AG04450 (cell line): Measurements from ENCODE around the gene CCDC12. TPM values are rescaled to one million over a fixed set of nuclear protein-coding genes. Genes with fewer than 3 reads are reported as not detected.

Experiments
- CTCF ChIA-PET: fragments of 300-600, 350-600 bp; formaldehyde crosslinking; extraction: SDS; loops from one replicate; lab custom pipeline; 2022; ENCODE audit warnings: antibody characterized with exemption, inconsistent platforms; lab: Charles Lee
- POLR2A ChIA-PET: fragments of 350-600 bp; formaldehyde crosslinking; extraction: SDS; loops from one replicate; lab custom pipeline; 2021; ENCODE audit warnings: antibody characterized with exemption, inconsistent platforms; lab: Yijun Ruan, JAX
- DNase-seq: peaks from one replicate; pipeline ENCODE4 v3.0.0-alpha.2; 2011; ENCODE audit warnings: low read depth, low spot score
- H3K27ac ChIP-seq: one replicate; pipeline ENCODE4 v1.5.1; 2012; ENCODE audit warnings: low read depth, low read length, control low read depth
- H3K27me3 ChIP-seq: one replicate; pipeline ENCODE4 v1.6.0; 2012; ENCODE audit warnings: low read length; ENCODE audit not compliant: control insufficient read depth, insufficient read depth
- H3K4me3 ChIP-seq: 2 replicates; pipeline ENCODE4 v1.5.1; 2011; ENCODE audit warnings: mild to moderate bottlenecking, low read depth, low read length, control low read depth
- H3K9me3 ChIP-seq: 2 replicates; pipeline ENCODE4 v1.5.1; 2012; ENCODE audit warnings: low read length; ENCODE audit not compliant: control insufficient read depth, insufficient read depth
- polyA plus RNA-seq: library from polyadenylated mRNA; depleted of rRNA; stranded (reverse); fragments of >200 nt; gene quantifications from 2 replicates; pipeline ENCODE4 v1.2.3, GENCODE V29; 2011
- TF ChIP-seq, protein P1 (sequence below): IDR thresholded peaks from 2 replicates; pipeline ENCODE4 v1.5.1; 2011; ENCODE audit warnings: low read depth, low read length, control low read depth, inconsistent platforms

Gene CCDC12
- polyA plus RNA-seq, 1 experiment: 18.3 TPM

DNA sequence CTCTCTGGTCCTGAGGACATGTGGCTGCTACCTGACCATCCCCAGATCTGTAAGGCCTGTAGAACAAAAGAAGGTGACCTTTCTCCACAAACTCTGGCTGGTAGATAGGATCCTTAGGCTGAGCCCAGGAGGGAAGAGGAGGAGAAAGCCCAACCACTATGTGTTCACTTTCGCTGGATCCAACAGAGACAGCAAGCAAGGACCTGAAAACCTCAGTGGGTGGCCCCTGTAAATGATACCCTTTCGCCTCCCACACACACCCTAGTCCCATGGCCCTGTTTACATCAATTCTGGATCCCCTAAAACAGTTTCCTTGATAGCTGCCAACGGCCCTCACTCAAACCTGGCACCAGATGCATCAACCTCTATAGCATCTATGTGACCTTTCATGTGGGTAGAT is 22.4 kb downstream of the CCDC12 start:
- H3K9me3 ChIP-seq: no peaks in the 10 kb centered on the region
- POLR2A ChIA-PET: no interaction called here
- peak overlapping the region; percentile 21 for H3K27ac ChIP-seq
- no peaks in the 10 kb centered on the region for H3K27me3 ChIP-seq
- CTCF ChIA-PET: interaction anchor here (2.6 kb wide), 1 partner anchor 18 kb away, joined by 12 read pairs; no protein-coding TSS in a partner anchor
- H3K4me3 ChIP-seq: no peak overlapping the region
- no peak for DNase-seq
- TF ChIP-seq, protein P1, sequence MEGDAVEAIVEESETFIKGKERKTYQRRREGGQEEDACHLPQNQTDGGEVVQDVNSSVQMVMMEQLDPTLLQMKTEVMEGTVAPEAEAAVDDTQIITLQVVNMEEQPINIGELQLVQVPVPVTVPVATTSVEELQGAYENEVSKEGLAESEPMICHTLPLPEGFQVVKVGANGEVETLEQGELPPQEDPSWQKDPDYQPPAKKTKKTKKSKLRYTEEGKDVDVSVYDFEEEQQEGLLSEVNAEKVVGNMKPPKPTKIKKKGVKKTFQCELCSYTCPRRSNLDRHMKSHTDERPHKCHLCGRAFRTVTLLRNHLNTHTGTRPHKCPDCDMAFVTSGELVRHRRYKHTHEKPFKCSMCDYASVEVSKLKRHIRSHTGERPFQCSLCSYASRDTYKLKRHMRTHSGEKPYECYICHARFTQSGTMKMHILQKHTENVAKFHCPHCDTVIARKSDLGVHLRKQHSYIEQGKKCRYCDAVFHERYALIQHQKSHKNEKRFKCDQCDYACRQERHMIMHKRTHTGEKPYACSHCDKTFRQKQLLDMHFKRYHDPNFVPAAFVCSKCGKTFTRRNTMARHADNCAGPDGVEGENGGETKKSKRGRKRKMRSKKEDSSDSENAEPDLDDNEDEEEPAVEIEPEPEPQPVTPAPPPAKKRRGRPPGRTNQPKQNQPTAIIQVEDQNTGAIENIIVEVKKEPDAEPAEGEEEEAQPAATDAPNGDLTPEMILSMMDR: no peak

- CTCF ChIA-PET: interaction anchor here (2.6 kb wide), 1 partner anchor 18 kb away, joined by 12 read pairs; no protein-coding TSS in a partner anchor
- POLR2A ChIA-PET: interaction anchor here (0.6 kb wide), 2 partner anchors 8 to 15 kb away, joined by 3 to 4 read pairs; no protein-coding TSS in a partner anchor
- Histone ChIP-seq H3K4me3 (no peak overlapping the region), H3K27ac (no peak overlapping the region), H3K9me3 (no peaks in the 10 kb centered on the region), H3K27me3 (no peaks in the 10 kb centered on the region)
- no peak for DNase-seq
- TF ChIP-seq, protein P1: no peak
Observed at GRCh38 chr3:46953234-46954010, 23.1 kb downstream of the CCDC12 start.

GRCh38 chr3:46952813-46953212 is 23.7 kb downstream of the CCDC12 start:
- CTCF ChIA-PET: interaction anchor here (0.6 to 2.6 kb wide), 2 partner anchors 17 to 371 kb away, joined by 3 to 12 read pairs; no protein-coding TSS in a partner anchor

GRCh38 chr3:46950650-46951241 is 25.8 kb downstream of the CCDC12 start:
- H3K9me3 ChIP-seq: no peaks in the 10 kb centered on the region
- no peak for DNase-seq
- ChIA-PET POLR2A (no interaction called here), CTCF (interaction anchor here (1.7 kb wide), 1 partner anchor 15 kb away, joined by 7 read pairs; no protein-coding TSS in a partner anchor)
- H3K4me3 ChIP-seq: no peak overlapping the region
- no peak overlapping the region for H3K27ac ChIP-seq
- TF ChIP-seq, protein P1: no peak
- H3K27me3 ChIP-seq: no peaks in the 10 kb centered on the region

More at GRCh38 chr3:46952813-46953212, 23.7 kb downstream of the CCDC12 start:
- H3K4me3 ChIP-seq: no peak overlapping the region
- DNase-seq: no peak
- H3K9me3 ChIP-seq: no peaks in the 10 kb centered on the region
- H3K27me3 ChIP-seq: no peaks in the 10 kb centered on the region
- POLR2A ChIA-PET: interaction anchor here (0.6 kb wide), 1 partner anchor 14 kb away, joined by 4 read pairs; no protein-coding TSS in a partner anchor
- TF ChIP-seq, protein P1: no peak
- H3K27ac ChIP-seq: no peak overlapping the region
